K562 (cell line): ENCODE data around the gene ARHGAP29. TPM values are rescaled to one million over a fixed set of nuclear protein-coding genes. Genes with fewer than 3 reads are reported as not detected.

Experiments
- BCL6 ChIP-seq: fragments of 250-450 bp; sonication (Bioruptor Pico); IDR thresholded peaks from 2 replicates; pipeline ENCODE4 v1.4.0; 2020
- E2F5 ChIP-seq: sonication (generic); formaldehyde crosslinking; IDR thresholded peaks from 2 replicates; pipeline ENCODE4 v1.8.0; 2022; ENCODE audit warnings: mild to moderate bottlenecking, missing genetic modification reagents
- FOSL1 ChIP-seq: fragments of 200-800 bp; sonication (Bioruptor generic); conservative IDR thresholded peaks from 2 replicates; pipeline ENCODE4 v1.6.1; 2016; ENCODE audit warnings: missing genetic modification characterization, missing compliant biosample characterization
- HDGF ChIP-seq: fragments of 450-650 bp; IDR thresholded peaks from 2 replicates; pipeline ENCODE4 v1.6.1; 2016
- PHB2 ChIP-seq: fragments of 450-650 bp; IDR thresholded peaks from 2 replicates; pipeline ENCODE4 v1.6.1; 2017; ENCODE audit warnings: low read depth
- SMAD1 ChIP-seq: fragments of 150-350 bp; IDR thresholded peaks from 2 replicates; pipeline ENCODE4 v1.6.1; 2014; ENCODE audit warnings: low read length, low read depth; ENCODE audit not compliant: partially characterized antibody
- THRB ChIP-seq: fragments of 450-650 bp; formaldehyde crosslinking; conservative IDR thresholded peaks from 2 replicates; pipeline ENCODE4 v1.4.0; 2022; ENCODE audit warnings: mild to moderate bottlenecking, missing genetic modification characterization
- ZBTB33 ChIP-seq: sonication (generic); formaldehyde crosslinking; IDR thresholded peaks from 2 replicates; pipeline ENCODE4 v1.8.1; 2023; ENCODE audit warnings: mild to moderate bottlenecking, missing genetic modification reagents
- polyA plus RNA-seq, 8 experiments: library from polyadenylated mRNA; depleted of rRNA in 4 of 8; stranded (reverse) in 5 of 8; unstranded in 3 of 8; fragments of >200 nt; fragmentation: Nextera tagmentation in 2 of 8; fragmentation: Illumina TruSeq in 1 of 8; extraction: Ambion mirVana in 2 of 8; extraction: Trizol in 1 of 8; gene quantifications; 2 replicates each; pipeline versions ENCODE4 v1.2.1 to v1.2.3, GENCODE V29; 2011 to 2014; ENCODE audit warnings: inconsistent platforms in 1 of 8, missing spikeins in 1 of 8
- total RNA-seq, 7 experiments: library from RNA; depleted of rRNA in 6 of 7; stranded (reverse); fragments of >200 nt in 6 of 7; fragmentation: Illumina TruSeq in 2 of 7; extraction: Trizol in 2 of 7; gene quantifications; 2 replicates each; pipeline versions ENCODE4 v1.2.1 to v1.2.3, GENCODE V29; 2011 to 2021; ENCODE audit warnings: low replicate concordance in 1 of 7
- TF ChIP-seq, protein P1 (sequence below), 2 experiments: fragments of 450-650 bp in 1 of 2; sonication (generic) in 1 of 2; formaldehyde crosslinking in 1 of 2; IDR thresholded peaks in 1 of 2; conservative IDR thresholded peaks in 1 of 2; 2 replicates each; pipeline versions ENCODE4 v1.6.1 to v1.8.1; 2016 to 2023; ENCODE audit warnings: mild to moderate bottlenecking in 2 of 2, moderate library complexity in 2 of 2, inconsistent platforms in 1 of 2, missing genetic modification reagents in 1 of 2

Gene ARHGAP29
- total and polyA plus RNA-seq, 9 of the 15 experiments (the other 6 are each of a cell fraction or from before 2014, with no cell fraction given): under 0.01 to 0.13 (median 0.02) TPM; not detected in 5

DNA sequence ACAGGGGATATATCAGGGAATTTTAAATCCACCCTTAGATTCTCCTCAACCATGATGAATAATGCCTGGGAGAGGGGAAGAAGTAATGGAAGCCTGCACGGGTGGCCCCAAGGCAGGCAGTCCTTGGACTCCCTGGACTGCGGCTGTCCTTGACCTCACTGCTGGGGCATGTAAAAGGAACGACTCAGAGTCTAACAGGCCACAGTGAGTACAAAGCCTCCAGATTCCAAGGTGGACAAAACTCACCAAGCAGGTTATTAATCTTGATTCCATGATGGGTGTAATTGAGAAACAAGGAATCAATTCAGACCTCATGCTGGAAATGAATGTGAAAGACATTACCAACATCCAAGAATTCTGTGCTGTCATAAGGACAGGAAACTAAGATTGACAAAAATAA is 13.0 kb upstream of the ARHGAP29 start (continued):
- TF ChIP-seq E2F5 (no peak), THRB (CRISPR knock-in tag) (no peak), BCL6 (CRISPR knock-in tag) (no peak), ZBTB33 (CRISPR knock-in tag) (no peak), HDGF (no peak), SMAD1 (no peak), FOSL1 (tag) (no peak), PHB2 (no peak)
- TF ChIP-seq, protein P1, sequence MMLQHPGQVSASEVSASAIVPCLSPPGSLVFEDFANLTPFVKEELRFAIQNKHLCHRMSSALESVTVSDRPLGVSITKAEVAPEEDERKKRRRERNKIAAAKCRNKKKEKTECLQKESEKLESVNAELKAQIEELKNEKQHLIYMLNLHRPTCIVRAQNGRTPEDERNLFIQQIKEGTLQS (IDR thresholded peaks at IDR 0.05): no peak
- TF ChIP-seq, protein P1 (CRISPR knock-in tag; conservative IDR thresholded peaks at IDR 0.05): no peak
